ENCODE measurements around the gene GALNT14.
"Not testable (repeated sequence)": the region's sequence is repeated elsewhere in the genome, so short reads cannot be mapped to it uniquely, and the experiment has no call there.

Gene GALNT14

GRCh38 chr2:30934066-30934465, 204.2 kb downstream of the GALNT14 start:
- DNase-seq: no peak

GRCh38 chr2:30933496-30933895, 204.7 kb downstream of the GALNT14 start:
- DNase-seq: no peak

- no peak for DNase-seq
Measured at GRCh38 chr2:30932870-30933269, 205.4 kb downstream of the GALNT14 start.

GRCh38 chr2:30931841-30932407, 206.3 kb downstream of the GALNT14 start:
- no peak for DNase-seq

GRCh38 chr2:30930716-30931115, 207.5 kb downstream of the GALNT14 start:
- DNase-seq: no peak

GRCh38 chr2:30927465-30928075, 210.7 kb downstream of the GALNT14 start:
- DNase-seq: no peak

- no peak for DNase-seq
Measured at GRCh38 chr2:30926606-30927005, 211.6 kb downstream of the GALNT14 start.

GRCh38 chr2:30923623-30924022, 214.6 kb downstream of the GALNT14 start:
- no peak for DNase-seq

GRCh38 chr2:30920511-30920910, 217.7 kb downstream of the GALNT14 start:
- DNase-seq: no peak

- no peak for DNase-seq
Measured at GRCh38 chr2:30915486-30915885, 222.8 kb downstream of the GALNT14 start.

- no peak for DNase-seq
Measured at GRCh38 chr2:30914456-30914855, 223.8 kb downstream of the GALNT14 start.

GRCh38 chr2:30912056-30912455, 226.2 kb downstream of the GALNT14 start:
- no peak for DNase-seq

- no peak for DNase-seq
Measured at GRCh38 chr2:30911327-30911726, 226.9 kb downstream of the GALNT14 start.

- no peak for DNase-seq
Measured at GRCh38 chr2:30910686-30911085, 227.6 kb downstream of the GALNT14 start.

GRCh38 chr2:30904437-30904836, 233.8 kb downstream of the GALNT14 start:
- DNase-seq: not testable (repeated sequence)

GRCh38 chr2:30903326-30903725, 234.9 kb downstream of the GALNT14 start:
- DNase-seq: no peak

GRCh38 chr2:30900381-30900780, 237.9 kb downstream of the GALNT14 start:
- DNase-seq: no peak

GRCh38 chr2:30899516-30900054, 238.7 kb downstream of the GALNT14 start:
- no peak for DNase-seq

- DNase-seq: no peak
Measured at GRCh38 chr2:30897539-30897938, 240.7 kb downstream of the GALNT14 start.

- DNase-seq: no peak
Measured at GRCh38 chr2:30894498-30895119, 243.6 kb downstream of the GALNT14 start.

- no peak for DNase-seq
Measured at GRCh38 chr2:30888852-30889409, 249.3 kb downstream of the GALNT14 start.

GRCh38 chr2:30886080-30886479, 252.2 kb downstream of the GALNT14 start:
- DNase-seq: no peak

- no peak for DNase-seq
Measured at GRCh38 chr2:30883822-30884221, 254.4 kb downstream of the GALNT14 start.

GRCh38 chr2:30883184-30883583, 255.1 kb downstream of the GALNT14 start:
- no peak for DNase-seq

All from CD4-positive, alpha-beta T cell treated with Interleukin-17A for 1 hour (primary cell).